ENCODE measurements around the gene CATSPERD. TPM values are rescaled to one million over a fixed set of nuclear protein-coding genes. Genes with fewer than 3 reads are reported as not detected.

CATSPERD gene
- total and polyA plus RNA-seq, 9 of the 15 experiments (the other 6 are each of a cell fraction or from before 2014, with no cell fraction given), result not detected

- TF ChIP-seq CUX1 (CRISPR knock-in tag; IDR thresholded peaks at IDR 0.05), result no peak
- no peak for TF ChIP-seq ZNF197 (CRISPR knock-in tag; IDR thresholded peaks at IDR 0.05; ENCODE audit: low read depth)
- TF ChIP-seq ZMIZ1 (IDR thresholded peaks at IDR 0.05; ENCODE audit: low read depth in 2 of 2, low read length in 2 of 2), result no peak
- no peak for TF ChIP-seq ZNF699 (CRISPR knock-in tag; IDR thresholded peaks at IDR 0.05; ENCODE audit: insufficient replicate concordance)
- no peak for TF ChIP-seq ZNF785 (CRISPR knock-in tag; IDR thresholded peaks at IDR 0.05)
- TF ChIP-seq EGR1 (conservative IDR thresholded peaks at IDR 0.05), result no peak
- TF ChIP-seq ZNF583 (CRISPR knock-in tag; IDR thresholded peaks at IDR 0.05), result no peak
- TF ChIP-seq SMARCA4 (IDR thresholded peaks at IDR 0.05), result peak; percentile 45; the same call in 1 of the 2 replicates
- TF ChIP-seq FOXM1 (IDR thresholded peaks at IDR 0.05; ENCODE audit: low read depth), result no peak
- no peak for TF ChIP-seq FOXM1 (CRISPR knock-in tag; IDR thresholded peaks at IDR 0.05; ENCODE audit: low read depth)
- no peak for TF ChIP-seq ZNF217 (CRISPR knock-in tag; IDR thresholded peaks at IDR 0.05)
- TF ChIP-seq ZNF609 (CRISPR knock-in tag; IDR thresholded peaks at IDR 0.05; ENCODE audit: borderline replicate concordance), result no peak
Observed at GRCh38 chr19:5823579-5824281, 103.3 kb downstream of the CATSPERD start (continued).

Measured in K562 (cell line).